Trophoblast cell (in vitro differentiated cells and primary cell): ENCODE results near the gene RGS5.

Experiments
- DNase-seq, 2 donors: peaks; one replicate each; pipeline ENCODE4 v3.0.0-alpha.2; 2016
- H2AFZ ChIP-seq: 2 replicates; pipeline ENCODE4 v1.6.1; 2013; ENCODE audit warnings: low read length, moderate library complexity, mild to moderate bottlenecking; ENCODE audit not compliant: insufficient read depth, poor library complexity
- H2AK5ac ChIP-seq: 2 replicates; pipeline ENCODE4 v1.6.1; 2013; ENCODE audit warnings: mild to moderate bottlenecking, low read length
- H2BK120ac ChIP-seq: 2 replicates; pipeline ENCODE4 v1.6.1; 2013; ENCODE audit warnings: low read length, mild to moderate bottlenecking, moderate library complexity; ENCODE audit not compliant: insufficient read depth, poor library complexity
- H2BK12ac ChIP-seq: 2 replicates; pipeline ENCODE4 v1.6.1; 2013; ENCODE audit warnings: mild to moderate bottlenecking, low read length, moderate library complexity
- H2BK5ac ChIP-seq: 2 replicates; pipeline ENCODE4 v1.6.1; 2013; ENCODE audit warnings: low read length, low read depth, moderate library complexity, mild to moderate bottlenecking; ENCODE audit not compliant: poor library complexity
- H3K14ac ChIP-seq: 2 replicates; pipeline ENCODE4 v1.6.1; 2013; ENCODE audit warnings: mild to moderate bottlenecking, low read length
- H3K18ac ChIP-seq: 2 replicates; pipeline ENCODE4 v1.6.1; 2013; ENCODE audit warnings: mild to moderate bottlenecking, low read length
- H3K23ac ChIP-seq: 2 replicates; pipeline ENCODE4 v1.6.1; 2013; ENCODE audit warnings: low read length
- H3K27ac ChIP-seq: 2 replicates; pipeline ENCODE4 v1.5.1; 2013; ENCODE audit warnings: low read depth, mild to moderate bottlenecking, inconsistent platforms, low read length, moderate library complexity
- H3K27me3 ChIP-seq: 2 replicates; pipeline ENCODE4 v1.6.1; 2013; ENCODE audit warnings: inconsistent platforms, mild to moderate bottlenecking, low read length, moderate library complexity; ENCODE audit not compliant: insufficient read depth
- H3K36me3 ChIP-seq, 2 experiments: 1 replicate in 1 of 2; 2 replicates in 1 of 2; pipeline ENCODE4 v1.6.1; 2013; ENCODE audit warnings: low read length in 2 of 2, mild to moderate bottlenecking in 2 of 2, moderate library complexity in 1 of 2; ENCODE audit not compliant: insufficient read depth in 2 of 2, control insufficient read depth in 1 of 2
- H3K4ac ChIP-seq: 2 replicates; pipeline ENCODE4 v1.6.1; 2013; ENCODE audit warnings: low read depth, mild to moderate bottlenecking, low read length, moderate library complexity
- H3K4me1 ChIP-seq, 2 experiments: 1 replicate in 1 of 2; 2 replicates in 1 of 2; pipeline ENCODE4 v1.6.1; 2013; ENCODE audit warnings: low read length in 2 of 2, mild to moderate bottlenecking in 2 of 2, moderate library complexity in 1 of 2; ENCODE audit not compliant: insufficient read depth in 2 of 2, control insufficient read depth in 1 of 2
- H3K4me2 ChIP-seq: 2 replicates; pipeline ENCODE4 v1.6.1; 2013; ENCODE audit warnings: inconsistent platforms, mild to moderate bottlenecking, low read length, moderate library complexity
- H3K4me3 ChIP-seq: 2 replicates; pipeline ENCODE4 v1.5.1; 2013; ENCODE audit warnings: mild to moderate bottlenecking, low read depth, low read length, inconsistent platforms
- H3K79me1 ChIP-seq: one replicate; pipeline ENCODE4 v1.6.1; 2013; ENCODE audit warnings: low read length
- H3K79me2 ChIP-seq: 2 replicates; pipeline ENCODE4 v1.6.1; 2013; ENCODE audit warnings: low read length, mild to moderate bottlenecking; ENCODE audit not compliant: control insufficient read depth, insufficient read depth, poor library complexity
- H3K9ac ChIP-seq: 2 replicates; pipeline ENCODE4 v1.6.1; 2013; ENCODE audit warnings: mild to moderate bottlenecking, low read length
- H3K9me3 ChIP-seq: 2 replicates; pipeline ENCODE4 v1.6.1; 2013; ENCODE audit warnings: low read depth, mild to moderate bottlenecking, control low read depth, inconsistent platforms, low read length; ENCODE audit not compliant: insufficient read depth
- H4K12ac ChIP-seq: 2 replicates; pipeline ENCODE4 v1.6.1; 2013; ENCODE audit warnings: low read depth, mild to moderate bottlenecking, low read length, moderate library complexity
- H4K8ac ChIP-seq: 2 replicates; pipeline ENCODE4 v1.6.1; 2013; ENCODE audit warnings: low read depth, mild to moderate bottlenecking, low read length, moderate library complexity
- H4K91ac ChIP-seq: one replicate; pipeline ENCODE4 v1.6.1; 2013; ENCODE audit warnings: low read depth, mild to moderate bottlenecking, low read length, moderate library complexity
- WGBS: extraction: QIAGEN DNeasy Blood & Tissue Kit; methylation state at CpG from one replicate; pipeline ENCODE4 v1.1.7; 2013; ENCODE audit warnings: missing lambda C conversion rate; ENCODE audit not compliant: insufficient read length, insufficient coverage; ENCODE audit errors: extremely low coverage; 5-methylcytosine and 5-hydroxymethylcytosine counted together

The RGS5 gene

GRCh38 chr1:163176797-163177196 lies 25.9 kb downstream of the RGS5 start:
- no peak overlapping the region for H3K4me2 ChIP-seq

DNA sequence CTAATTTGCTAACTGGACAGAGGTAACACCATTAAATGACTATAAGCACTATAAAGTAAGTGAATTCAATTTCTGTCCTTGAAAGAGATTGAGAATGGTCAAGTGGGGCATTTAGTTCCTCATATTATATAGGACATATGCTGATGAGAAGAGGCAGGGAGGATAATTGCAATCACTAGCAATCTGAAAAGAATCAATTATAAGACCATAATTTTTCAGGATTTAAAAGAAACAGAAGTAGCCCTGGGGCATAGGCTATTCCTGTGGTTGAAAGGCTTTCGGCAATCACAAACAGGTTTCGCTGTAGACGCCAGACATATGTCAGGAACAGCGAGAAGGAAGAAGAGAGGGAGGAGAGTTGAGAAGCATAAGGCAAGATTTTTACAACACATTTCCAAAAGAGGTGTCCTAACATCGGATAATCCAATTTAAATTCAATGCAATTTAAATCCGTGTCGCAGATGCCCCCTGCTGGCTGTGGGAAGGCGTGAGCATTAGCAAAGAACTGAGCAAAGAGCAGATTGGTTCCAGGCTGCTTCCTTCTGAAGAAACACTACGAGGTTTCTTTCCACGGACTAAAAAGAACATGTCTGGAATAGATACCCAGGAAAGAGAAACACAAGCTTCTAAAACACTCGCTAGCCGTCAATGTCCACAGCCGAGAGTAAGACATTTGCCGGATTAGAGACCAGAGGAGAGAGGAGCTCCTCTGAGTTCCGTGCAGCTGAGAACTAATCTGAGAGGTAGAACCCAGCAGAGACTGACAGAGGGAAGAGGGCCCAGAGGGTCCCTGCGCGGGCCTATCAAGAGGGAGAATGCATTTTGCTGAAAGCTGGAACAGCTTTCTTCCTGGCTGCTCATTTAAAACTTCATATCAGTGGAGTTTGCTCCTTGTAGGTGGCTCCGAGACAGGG lies 27.9 kb downstream of the RGS5 start:
- H3K27me3 ChIP-seq = no peaks in the 10 kb centered on the region
- no peak overlapping the region for H2AFZ ChIP-seq
- peak; percentile 28 to 69 for DNase-seq
- no peak overlapping the region for H3K9ac ChIP-seq
- no peak overlapping the region for H3K4me3 ChIP-seq
- H3K9me3 ChIP-seq = no peaks in the 10 kb centered on the region
- H4K12ac ChIP-seq = no peak overlapping the region
- H3K79me1 ChIP-seq = no peaks in the 10 kb centered on the region
- H3K36me3 ChIP-seq = no peaks in the 10 kb centered on the region
- no peak overlapping the region for H3K4ac ChIP-seq
- H3K18ac ChIP-seq = no peak overlapping the region
- whole genome bisulfite sequencing = no CpG with 5 or more reads among the region's 18 CpGs
- H2BK120ac ChIP-seq = no peak overlapping the region
- peaks cover 0 to 2% of the 10 kb centered on the region in 2 experiments for H3K4me1 ChIP-seq
- H4K91ac ChIP-seq = no peak overlapping the region
- H2BK5ac ChIP-seq = no peak overlapping the region
- H3K79me2 ChIP-seq = no peaks in the 10 kb centered on the region
- H3K4me2 ChIP-seq = no peak overlapping the region
- H3K27ac ChIP-seq = no peak overlapping the region
- no peak overlapping the region for H3K23ac ChIP-seq
- no peak overlapping the region for H2BK12ac ChIP-seq
- no peak overlapping the region for H4K8ac ChIP-seq
- no peak overlapping the region for H3K14ac ChIP-seq
- H2AK5ac ChIP-seq = no peak overlapping the region

More at GRCh38 chr1:163176797-163177196, 25.9 kb downstream of the RGS5 start:
- no peak for DNase-seq
- Histone ChIP-seq H3K4me3 (no peak overlapping the region), H2BK5ac (no peak overlapping the region), H3K79me2 (no peaks in the 10 kb centered on the region), H3K18ac (no peak overlapping the region), H2AFZ (no peak overlapping the region), H3K9ac (no peak overlapping the region), H2BK120ac (no peak overlapping the region), H3K79me1 (no peaks in the 10 kb centered on the region), H3K36me3 (no peaks in the 10 kb centered on the region), H3K27me3 (no peaks in the 10 kb centered on the region), H3K4me1 (peaks cover 0 to 2% of the 10 kb centered on the region in 2 experiments), H4K12ac (no peak overlapping the region), H2BK12ac (no peak overlapping the region), H2AK5ac (no peak overlapping the region), H4K8ac (no peak overlapping the region), H3K4ac (no peak overlapping the region), H3K14ac (no peak overlapping the region), H3K23ac (no peak overlapping the region), H3K27ac (no peak overlapping the region), H3K9me3 (no peaks in the 10 kb centered on the region), H4K91ac (no peak overlapping the region)
- no CpG with 5 or more reads among the region's 4 CpGs for WGBS

DNA sequence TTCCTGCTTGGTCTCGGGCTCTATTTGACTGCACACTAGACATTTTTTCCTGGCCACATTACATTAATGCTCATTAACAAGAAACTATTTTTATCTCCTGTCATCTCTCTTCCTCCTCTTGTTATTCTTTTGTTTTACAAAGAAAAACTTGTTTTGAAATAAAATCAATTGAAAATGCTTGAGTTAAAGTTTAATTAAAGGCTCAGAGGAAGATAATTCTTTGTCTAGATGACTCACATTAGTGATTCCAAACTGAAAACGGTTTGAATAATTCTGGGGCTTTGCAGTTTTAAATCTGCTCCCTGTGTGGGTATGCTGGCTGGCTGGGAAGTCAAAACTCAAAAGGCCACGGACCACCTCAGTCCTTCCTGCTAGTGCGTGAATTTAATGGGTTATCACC lies 29.6 kb downstream of the RGS5 start:
- Histone ChIP-seq H4K8ac (no peak overlapping the region), H3K4ac (no peak overlapping the region), H3K79me2 (no peaks in the 10 kb centered on the region), H2BK12ac (no peak overlapping the region), H3K9me3 (no peaks in the 10 kb centered on the region), H3K23ac (no peak overlapping the region), H4K91ac (no peak overlapping the region), H3K27ac (no peak overlapping the region), H3K4me2 (no peak overlapping the region), H2AK5ac (no peak overlapping the region), H3K4me1 (peaks cover 0 to 3% of the 10 kb centered on the region in 2 experiments), H3K27me3 (no peaks in the 10 kb centered on the region), H3K14ac (no peak overlapping the region), H3K4me3 (no peak overlapping the region), H2AFZ (no peak overlapping the region), H3K18ac (no peak overlapping the region), H4K12ac (no peak overlapping the region), H2BK5ac (no peak overlapping the region), H2BK120ac (no peak overlapping the region), H3K9ac (no peak overlapping the region), H3K79me1 (no peaks in the 10 kb centered on the region), H3K36me3 (no peaks in the 10 kb centered on the region)
- WGBS = no CpG with 5 or more reads among the region's 4 CpGs
- DNase-seq = no peak

DNA sequence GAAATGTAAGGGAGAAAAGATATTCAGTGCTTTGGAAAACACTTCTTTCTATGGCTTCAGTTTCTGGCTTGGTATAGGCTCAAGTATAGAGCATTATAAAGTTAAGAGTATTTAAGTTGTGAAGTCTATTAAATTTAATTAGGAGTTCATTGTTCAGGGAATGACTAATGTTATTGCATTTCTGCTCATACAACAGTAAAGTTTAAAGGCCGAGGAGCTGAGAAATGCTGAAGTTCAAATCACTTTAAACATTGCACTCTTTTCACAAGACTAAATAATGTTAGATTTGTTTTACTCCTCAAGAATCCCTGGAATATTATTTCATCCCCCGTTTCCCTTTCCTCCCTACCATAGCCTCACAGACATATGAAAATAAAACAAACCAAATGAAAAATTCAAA lies 30.1 kb downstream of the RGS5 start:
- Histone ChIP-seq H3K79me2 (no peaks in the 10 kb centered on the region), H3K4me1 (peaks cover 0 to 3% of the 10 kb centered on the region in 2 experiments), H2BK5ac (no peak overlapping the region), H2BK12ac (no peak overlapping the region), H3K36me3 (no peaks in the 10 kb centered on the region), H3K9ac (no peak overlapping the region), H3K4me3 (no peak overlapping the region), H4K91ac (no peak overlapping the region), H3K14ac (no peak overlapping the region), H4K8ac (no peak overlapping the region), H3K27me3 (no peaks in the 10 kb centered on the region), H3K23ac (no peak overlapping the region), H4K12ac (no peak overlapping the region), H3K18ac (no peak overlapping the region), H3K4me2 (no peak overlapping the region), H3K4ac (no peak overlapping the region), H2AFZ (no peak overlapping the region), H2AK5ac (no peak overlapping the region), H3K9me3 (no peaks in the 10 kb centered on the region), H2BK120ac (no peak overlapping the region), H3K79me1 (no peaks in the 10 kb centered on the region), H3K27ac (no peak overlapping the region)
- WGBS = no CpG with 5 or more reads among the region's 2 CpGs
- DNase-seq = no peak
